ENCODE measurements around the gene OR8D1.

DNA sequence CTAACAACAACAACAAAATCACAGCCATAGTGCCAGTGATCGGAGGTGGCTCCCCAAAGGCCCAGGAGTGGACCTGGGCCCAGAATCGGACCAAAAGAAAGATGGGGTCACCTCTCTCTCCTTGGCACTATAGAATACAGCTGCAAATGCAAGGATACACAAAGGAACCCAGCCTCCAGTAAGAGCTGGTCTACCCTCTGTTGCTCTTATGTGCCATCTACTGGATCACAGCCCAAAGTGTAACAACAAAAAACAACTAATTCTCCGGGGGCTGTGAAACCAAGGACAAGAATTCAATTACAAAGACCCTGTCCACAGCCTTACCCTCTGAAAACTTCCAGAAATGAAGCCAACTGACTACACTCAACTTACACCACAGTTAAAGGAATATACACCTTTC, 35.9 kb downstream of the OR8D1 start:
- TF ChIP-seq, protein P1, sequence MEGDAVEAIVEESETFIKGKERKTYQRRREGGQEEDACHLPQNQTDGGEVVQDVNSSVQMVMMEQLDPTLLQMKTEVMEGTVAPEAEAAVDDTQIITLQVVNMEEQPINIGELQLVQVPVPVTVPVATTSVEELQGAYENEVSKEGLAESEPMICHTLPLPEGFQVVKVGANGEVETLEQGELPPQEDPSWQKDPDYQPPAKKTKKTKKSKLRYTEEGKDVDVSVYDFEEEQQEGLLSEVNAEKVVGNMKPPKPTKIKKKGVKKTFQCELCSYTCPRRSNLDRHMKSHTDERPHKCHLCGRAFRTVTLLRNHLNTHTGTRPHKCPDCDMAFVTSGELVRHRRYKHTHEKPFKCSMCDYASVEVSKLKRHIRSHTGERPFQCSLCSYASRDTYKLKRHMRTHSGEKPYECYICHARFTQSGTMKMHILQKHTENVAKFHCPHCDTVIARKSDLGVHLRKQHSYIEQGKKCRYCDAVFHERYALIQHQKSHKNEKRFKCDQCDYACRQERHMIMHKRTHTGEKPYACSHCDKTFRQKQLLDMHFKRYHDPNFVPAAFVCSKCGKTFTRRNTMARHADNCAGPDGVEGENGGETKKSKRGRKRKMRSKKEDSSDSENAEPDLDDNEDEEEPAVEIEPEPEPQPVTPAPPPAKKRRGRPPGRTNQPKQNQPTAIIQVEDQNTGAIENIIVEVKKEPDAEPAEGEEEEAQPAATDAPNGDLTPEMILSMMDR (IDR thresholded peaks at IDR 0.05), result no peak
- TF ChIP-seq POLR2A (IDR thresholded peaks at IDR 0.05), result no peak
